Ramos (cell line): ENCODE results near the gene GPR35.

Experiments used
- in situ Hi-C: fragments of 300-500 bp; cut with MboI; formaldehyde crosslinking; loops from one replicate; pipeline ENCODE4 v1.14.3; 2022; ENCODE audit warnings: low sequenced_read_pairs; ENCODE audit not compliant: unreplicated experiment

The GPR35 gene

DNA sequence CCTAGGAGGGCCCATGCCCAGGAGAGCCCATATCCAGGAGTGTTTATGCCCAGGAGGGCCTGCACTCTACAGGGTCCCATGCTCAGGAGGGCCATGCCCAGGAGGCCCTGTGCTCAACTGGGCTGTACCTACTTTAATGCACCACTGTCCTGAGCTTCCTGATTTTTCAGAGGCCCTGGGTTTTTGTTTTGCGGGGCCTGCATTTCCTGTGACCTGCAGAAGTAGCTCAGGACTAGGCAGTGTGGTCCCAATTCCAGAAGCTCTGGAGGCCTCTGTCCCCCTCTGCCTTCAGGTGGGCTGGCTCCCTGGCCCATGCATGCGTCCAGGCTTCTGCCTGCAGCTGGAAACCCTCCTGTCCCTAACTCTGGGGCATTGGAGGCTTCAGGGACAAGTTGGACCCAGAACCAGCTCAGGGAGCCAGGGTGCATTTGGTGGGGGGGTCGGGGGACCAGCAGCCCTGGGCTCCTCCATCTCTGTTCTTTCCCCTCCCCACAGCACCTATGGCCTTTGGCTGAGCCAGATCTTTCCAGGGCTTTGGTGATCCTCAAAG lies 10.8 kb downstream of the GPR35 start:
- in situ Hi-C loops, result no loop called here

DNA sequence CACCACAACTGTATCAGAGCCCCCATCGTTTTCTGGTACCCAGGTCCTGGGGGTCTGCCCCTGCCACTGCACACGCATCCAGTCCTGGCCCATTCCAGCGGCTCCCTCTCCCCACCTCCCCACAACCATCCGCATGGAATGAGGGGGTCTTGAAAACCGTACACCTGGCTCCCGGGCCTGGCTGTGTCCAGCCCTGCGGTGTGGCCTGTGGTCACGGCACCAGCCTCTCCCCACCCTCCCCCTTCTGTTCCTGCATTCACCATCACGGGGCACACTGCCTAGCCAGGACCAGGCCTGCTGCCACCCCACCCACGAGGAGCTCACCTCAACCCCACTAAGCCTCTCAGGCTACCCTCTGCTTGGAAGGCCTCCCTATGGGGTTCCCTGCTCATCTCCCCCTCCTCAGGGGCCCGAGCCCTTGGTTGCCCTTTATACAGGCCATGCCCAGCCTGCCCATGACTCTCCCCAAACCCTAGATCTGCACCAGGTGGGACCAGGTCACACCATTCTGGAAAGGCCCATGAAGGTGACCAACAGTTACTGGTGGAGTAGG lies 11.4 kb downstream of the GPR35 start:
- in situ Hi-C loops, result no loop called here

DNA sequence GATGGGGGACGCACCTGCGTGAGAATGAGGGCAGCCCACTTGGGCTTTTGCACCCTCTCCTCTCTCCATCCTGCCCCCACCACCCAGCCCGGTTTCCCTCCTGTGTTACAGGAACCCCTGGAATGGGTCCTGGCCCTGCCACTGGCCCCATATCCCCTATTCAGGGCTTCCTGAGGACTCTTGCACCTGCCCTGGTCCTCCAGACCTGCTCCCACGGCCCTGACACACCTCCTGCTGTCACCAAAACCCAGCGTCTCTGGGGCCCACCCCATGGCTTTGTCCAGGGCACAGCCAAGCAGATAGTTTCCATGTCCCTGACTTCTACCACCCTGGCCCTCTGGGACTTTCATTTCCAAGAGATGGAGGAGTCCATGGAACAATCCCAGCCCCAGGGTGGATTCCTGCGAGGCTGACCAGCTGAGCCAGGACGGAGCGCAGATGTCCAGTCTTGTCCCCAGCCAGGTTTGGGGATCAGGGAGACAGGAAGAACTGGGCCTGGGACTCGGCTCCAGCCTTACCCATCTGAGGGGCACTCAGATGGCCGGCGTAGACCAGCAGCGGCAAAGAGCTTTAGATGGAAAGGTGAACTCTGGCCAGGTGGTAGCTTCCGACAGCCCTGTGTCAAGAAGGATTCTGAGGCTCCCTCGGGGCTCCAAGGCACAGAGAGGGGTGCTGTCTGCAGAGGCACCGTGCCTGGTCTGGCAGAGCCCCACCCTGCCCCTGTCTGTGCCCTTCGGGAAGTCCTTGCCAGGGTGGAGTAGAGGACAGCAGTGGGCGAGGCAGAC lies 12.0 kb downstream of the GPR35 start:
- in situ Hi-C loops, result no loop called here

DNA sequence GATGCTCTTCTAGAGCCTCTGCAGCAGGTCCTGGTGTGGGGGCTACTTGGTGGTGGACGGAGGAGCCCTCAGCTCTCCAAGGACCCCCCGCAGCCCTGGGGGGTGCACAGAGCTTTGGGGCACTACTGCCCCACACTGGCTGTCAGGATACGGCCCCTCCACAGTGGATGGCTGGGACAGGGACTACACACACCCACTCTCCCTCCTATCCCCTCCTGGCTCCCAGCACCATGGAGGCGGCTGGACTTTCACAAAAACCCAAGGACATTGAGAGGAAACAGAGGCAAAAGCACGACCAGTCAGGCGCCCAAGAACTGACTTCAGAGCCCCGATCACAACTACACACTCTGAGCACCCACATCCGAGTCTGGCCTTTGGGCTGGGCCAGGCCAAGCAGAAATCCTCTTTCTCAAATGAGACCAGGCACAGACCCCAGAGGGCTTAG lies 12.6 kb downstream of the GPR35 start:
- in situ Hi-C loops, result no loop called here

DNA sequence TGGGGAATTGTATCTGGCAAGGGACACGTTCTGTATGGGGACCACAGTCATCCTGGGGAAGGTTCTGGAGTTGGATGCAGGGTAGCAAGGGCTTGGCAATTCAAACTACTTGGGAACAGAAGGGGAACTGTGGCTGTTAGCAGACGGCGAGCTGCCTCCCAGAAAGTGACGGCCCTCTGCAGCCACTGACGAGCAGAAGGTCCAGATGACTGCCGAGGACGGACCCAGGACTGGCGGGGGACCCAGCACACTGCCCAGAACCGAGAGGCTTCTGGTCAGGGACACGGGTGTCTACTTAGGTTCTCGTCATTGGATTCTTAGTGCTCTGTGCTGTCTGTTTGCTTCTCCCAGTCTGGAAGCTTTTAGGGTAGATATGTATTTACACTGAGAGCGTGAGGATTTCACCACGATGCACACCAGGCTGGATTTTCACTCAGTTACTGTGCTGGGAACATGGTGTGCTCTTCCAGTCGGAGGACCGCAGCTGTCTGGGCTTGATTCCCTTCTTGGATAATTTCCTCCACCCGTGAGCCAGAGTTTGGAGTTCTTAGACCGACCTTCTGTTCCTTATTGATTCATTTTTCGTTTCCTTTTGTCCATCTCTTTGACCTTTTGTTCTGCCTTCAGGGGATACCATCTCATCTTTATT lies 13.4 kb downstream of the GPR35 start:
- in situ Hi-C loops, result no loop called here

DNA sequence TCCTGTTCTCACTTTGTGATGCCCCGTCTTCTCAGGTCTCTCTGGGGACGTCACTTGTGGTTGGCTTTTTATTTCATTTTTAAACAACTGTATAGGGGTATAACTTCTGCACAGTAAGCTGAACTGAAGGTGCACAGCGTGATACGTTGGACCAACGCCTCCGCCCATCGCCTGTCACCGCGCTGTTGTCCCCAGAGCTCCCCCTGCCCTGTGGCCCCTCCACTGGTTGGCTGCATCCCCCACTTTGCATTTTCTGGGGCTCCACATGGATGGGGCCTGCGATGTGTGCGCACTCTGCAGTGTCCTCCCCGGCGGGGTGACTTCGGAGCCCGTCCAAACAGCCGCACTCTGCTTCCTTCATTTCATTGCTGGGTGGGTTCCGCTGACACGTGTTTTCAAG lies 14.3 kb downstream of the GPR35 start:
- in situ Hi-C loops, result no loop called here

DNA sequence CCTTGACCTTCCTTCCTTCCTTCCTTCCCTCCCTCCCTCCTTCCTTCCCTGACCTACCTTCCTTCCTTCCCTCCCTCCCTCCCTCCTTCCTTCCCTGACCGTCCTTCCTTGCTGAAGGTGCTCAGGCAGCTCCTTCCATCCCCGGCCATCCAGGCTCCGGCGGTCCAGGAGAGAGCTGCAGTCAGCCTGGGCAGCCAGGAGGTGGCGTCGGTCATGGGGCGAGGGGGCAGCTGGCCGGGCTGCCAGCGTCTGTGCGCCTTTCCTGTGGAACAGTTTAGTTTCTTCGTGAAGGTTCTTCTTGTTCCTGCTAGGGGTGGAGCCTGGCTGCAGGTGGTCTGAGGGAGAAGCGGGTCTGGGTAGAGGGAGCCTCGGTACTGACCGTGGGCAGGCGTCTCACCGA lies 15.7 kb downstream of the GPR35 start:
- in situ Hi-C loops, result no loop called here

DNA sequence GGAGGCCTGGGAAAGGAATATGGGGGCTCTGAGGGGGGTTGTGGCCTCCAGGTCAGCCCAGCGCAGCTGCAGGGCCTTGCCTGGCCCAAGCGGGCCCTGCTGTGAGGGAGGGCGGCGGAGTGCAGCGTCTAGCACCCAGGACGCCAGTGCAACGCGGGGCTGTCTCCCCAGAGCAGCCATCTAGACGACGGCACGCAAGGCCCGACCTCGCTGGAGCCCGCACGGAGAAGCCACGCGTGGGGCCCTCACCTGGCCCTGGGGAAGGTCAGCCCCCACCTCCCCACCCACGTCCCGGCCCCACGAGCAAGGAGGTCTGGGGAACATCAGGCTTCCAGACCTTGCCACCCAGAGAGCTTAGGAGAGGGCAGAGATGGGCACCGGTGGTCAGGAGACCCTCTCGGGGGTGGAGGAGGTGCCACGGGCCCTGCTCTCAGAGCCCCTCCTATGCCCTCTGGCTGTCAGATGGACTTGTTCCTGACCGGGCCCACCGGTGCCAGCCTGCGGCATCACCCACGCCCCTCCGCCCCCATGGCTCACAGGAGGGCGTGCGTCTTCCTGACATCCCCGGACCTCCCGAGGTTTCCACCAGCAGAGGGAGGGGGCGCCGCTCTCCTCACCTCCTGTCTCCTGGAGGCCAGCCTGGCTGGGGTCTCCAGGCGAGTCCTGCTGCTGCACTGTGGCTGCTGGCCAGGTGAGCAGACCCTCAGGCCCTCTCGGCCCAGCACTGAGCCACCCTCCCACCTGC lies 17.0 kb downstream of the GPR35 start:
- in situ Hi-C loops, result no loop called here

DNA sequence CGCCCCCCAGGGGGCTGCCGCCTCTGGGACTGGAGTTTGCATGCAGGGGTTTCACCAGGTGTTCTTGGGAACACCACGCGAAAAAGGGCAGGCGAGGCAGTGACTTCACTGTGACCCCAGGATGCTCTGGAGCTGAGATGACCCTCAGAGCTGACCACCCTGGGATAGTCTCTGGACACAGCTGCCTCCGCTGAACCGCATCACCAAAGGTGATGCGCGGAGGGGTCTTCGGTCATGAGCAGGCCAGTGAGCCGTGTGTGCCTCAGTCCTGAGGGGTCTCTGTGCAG lies 17.5 kb downstream of the GPR35 start:
- in situ Hi-C loops, result no loop called here

DNA sequence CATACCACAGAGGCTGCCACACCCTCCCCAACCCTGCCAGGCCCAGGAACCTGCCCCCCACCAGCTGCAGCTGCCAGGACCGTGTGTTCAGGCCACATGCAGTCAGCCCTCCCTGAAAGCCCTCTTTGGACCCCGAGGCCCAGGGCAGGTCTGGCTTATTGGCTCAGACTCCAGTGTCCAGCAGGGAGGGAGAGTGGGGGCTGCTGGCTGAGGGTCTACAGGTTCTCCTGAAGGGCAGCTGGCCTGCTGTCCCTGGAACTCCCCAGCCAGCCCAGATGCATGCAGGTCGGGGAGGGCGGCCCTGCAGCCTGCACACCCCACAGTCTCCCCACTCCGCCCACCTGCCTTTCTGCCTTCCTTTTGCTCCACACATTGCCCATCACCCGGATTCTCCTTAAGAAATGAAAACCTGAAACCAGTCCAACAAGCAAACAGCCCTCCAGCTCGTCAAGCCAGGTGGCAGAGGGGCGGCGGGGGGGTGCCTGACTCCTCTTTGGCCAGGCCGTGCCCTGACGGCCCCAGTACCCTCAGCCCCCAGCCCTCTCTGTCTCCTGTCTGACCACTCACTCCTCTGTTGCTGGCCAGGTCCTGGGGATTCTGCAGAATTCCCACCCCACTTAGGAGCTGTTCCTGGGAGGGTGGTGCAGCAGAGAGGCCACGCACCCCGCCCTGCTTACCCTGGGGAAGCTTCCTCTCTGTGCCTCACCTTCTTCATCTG lies 18.0 kb downstream of the GPR35 start:
- in situ Hi-C loops, result no loop called here

DNA sequence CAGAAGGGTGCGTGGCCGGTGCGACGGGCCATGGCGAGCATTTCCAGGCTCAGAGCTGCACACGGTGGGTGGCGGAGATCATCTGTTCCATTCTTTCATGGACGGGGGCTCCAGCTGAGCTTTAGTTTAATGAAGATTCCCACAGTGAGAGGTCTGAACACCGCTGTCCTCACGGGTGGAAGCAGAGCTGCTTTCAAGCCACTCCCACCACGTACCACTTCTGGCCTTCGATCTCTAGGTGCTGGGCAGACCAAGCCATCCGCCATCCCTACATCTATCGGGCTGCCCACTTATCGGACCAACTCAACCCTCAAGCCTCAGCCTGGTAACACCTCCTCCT lies 18.5 kb downstream of the GPR35 start:
- in situ Hi-C loops, result no loop called here

DNA sequence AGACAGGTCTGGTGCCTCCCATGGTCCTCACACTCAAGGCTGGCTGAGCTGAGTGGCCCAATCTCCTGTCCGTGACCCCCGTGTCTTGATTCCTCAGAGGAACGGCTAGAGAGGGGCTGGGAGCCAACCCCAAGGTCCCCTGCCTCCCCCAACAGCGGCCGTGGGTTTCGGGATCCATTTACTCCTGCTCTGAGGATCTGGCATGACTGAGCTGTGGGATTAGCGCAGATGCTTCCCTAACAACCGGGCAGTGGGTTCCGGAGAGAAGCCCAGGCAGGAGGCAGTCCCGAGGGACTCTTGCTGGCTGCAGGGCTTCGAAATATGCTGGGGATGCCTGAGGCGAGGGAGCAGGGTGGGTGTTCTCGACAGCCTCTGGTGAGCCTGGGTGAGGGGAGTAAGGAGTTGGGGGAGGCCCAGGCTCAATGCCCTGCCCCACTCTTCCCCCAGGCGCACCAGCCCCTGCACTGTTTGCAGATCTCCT lies 18.9 kb downstream of the GPR35 start:
- in situ Hi-C loops, result no loop called here

DNA sequence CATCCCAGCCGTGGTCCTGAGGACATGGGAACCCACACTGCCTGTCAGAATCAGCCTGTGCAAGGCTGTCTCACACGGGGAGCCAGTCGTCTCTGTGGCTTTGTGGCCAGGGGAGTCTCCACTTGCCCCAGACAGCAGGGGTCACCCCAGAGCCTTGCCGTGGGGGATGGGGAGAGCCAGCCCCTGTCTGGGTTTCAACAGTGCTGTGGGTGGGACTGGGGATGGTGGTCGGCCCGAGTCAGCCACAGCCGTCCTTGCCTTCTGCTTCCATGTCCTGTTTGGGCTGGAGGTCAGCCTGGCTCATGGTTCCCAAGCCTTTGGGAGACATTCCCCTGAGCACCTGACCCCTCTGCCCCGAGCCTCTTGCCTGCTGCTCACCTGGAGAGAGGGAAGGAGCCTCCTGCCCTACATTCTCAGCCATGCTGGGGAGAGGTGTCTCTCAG lies 19.6 kb downstream of the GPR35 start:
- in situ Hi-C loops, result no loop called here

DNA sequence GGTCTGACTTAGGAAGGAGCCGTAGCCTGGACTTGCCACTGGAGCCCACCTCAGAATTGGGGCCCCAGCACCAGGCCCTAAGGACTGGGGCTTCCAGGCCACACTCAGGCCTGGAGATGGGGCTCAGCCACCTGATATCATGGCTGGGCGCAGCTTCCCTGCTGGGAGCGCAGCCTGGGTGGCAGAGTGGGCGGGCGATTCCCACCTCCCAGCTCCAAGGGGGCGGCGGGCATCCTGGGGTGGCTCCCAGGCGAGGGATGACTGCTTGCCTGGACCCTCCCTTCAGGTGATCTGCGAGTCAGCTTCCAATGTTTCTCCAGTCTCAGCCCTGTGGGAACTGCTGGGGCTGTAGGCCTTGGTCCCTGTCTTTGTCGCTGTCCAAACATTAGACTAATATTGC lies 20.1 kb downstream of the GPR35 start:
- in situ Hi-C loops, result no loop called here

DNA sequence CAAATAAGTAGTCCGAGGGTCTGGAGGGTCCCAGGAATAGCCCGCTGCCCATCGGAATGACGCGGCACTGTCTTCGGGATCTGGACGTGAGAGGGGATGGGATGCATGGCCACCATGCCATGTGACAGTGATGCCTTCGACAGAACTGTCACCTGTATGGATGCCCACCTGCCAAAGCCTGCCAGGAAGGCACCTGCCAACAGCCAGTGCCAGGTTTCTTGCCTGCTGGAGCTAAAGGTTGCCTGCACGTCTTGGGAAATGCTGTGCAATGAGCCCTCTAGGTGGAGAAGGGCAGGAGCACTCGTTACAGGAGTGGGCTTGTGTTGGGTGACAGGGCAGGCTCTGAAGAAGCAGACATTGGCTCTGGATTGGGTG lies 20.5 kb downstream of the GPR35 start:
- in situ Hi-C loops, result no loop called here

DNA sequence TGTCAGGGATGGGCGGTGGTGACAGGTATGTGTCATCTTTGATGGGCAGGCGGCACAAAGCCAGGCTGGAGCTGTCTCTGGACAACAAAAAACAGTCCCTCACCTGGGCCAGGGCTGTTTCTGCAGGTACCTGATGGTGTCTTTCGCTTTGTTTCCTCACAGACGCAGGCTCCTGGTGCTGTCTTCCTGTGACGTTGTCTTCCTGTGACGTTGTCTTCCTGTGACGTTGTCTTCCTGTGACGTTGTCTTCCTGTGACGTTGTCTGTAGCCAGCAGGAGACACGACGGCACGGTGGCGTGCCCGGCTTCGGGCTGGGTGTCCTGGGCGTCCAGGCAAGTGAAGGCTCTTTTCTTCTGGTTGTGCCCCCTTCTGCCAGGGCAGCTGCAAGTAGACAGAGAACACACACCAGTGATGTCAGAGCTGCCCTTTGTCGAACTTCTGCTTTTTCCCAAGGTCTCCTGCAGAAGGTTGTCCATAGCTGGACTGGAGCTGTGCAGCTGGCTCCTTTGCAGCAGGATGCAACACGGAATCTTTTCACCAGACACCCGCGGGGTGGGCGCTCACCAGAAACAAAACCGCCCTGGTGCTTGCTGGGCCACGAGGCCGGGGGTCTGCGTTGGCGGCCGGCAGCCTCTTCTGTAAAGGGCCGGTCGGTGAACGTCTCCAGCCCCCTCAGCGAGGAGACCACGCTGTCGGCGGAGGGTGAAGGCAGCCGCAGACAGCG lies 21.1 kb downstream of the GPR35 start:
- in situ Hi-C loops, result no loop called here

DNA sequence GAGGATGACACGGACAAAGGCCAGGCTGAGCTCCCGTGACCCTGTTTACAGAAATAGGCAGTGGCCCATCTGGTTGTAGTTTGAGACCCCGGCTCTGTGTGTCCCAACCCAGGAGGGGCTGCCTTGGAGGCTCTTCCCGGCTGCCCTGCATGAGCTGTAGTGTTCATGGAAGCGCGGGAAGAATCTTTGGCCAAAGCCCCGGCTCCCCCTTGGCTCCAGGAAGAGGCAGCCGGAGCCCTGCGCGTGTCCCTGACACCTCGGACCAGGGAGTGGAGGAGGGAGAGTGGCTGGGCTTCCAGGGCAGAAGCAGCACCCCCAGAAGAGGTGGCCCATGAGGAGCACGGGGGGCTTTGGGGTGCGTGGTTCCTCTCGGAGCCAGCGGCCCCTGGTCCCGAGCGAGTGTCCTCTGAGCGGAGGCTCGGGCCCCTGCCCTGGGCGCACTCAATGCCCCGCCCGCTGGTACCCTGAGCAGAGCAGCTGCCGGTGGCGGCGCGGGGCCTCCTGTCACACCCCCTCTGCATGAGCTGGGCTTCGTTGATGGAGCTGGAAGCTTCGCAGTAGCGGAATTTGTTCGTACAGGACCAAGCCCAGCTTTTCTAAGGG lies 21.7 kb downstream of the GPR35 start:
- in situ Hi-C loops, result no loop called here

DNA sequence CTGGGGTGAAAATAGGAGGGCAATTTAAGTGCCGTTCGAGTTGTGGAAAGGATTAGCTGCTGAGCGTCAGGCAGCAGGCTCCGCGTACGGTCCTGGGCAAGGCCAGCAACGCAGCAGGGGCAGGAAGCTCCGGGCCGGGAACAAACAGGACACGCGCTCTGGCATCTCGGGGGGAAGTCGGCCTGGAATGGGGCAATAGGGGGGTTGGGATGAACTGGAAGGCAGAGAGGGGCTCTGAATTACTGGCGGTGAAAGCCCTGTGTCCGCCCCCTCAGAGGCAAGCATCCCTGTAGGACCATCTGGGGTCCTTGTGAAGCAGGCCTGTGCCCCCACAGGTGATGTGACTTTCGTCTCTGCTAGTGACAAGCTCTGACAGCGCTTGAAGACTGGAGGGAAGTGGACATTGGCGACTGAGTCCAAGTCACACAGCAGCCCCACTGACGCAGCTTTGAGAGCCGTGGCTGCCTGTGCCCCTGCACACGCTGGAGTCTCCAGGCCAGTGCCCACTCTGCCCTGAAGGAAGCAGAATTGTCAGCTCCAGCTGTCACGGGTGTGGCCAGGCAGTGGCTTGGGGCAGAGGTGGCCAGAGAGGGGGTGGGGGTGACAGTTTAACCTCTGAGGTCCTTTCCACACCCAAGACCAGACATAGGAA lies 22.3 kb downstream of the GPR35 start:
- in situ Hi-C loops, result no loop called here

DNA sequence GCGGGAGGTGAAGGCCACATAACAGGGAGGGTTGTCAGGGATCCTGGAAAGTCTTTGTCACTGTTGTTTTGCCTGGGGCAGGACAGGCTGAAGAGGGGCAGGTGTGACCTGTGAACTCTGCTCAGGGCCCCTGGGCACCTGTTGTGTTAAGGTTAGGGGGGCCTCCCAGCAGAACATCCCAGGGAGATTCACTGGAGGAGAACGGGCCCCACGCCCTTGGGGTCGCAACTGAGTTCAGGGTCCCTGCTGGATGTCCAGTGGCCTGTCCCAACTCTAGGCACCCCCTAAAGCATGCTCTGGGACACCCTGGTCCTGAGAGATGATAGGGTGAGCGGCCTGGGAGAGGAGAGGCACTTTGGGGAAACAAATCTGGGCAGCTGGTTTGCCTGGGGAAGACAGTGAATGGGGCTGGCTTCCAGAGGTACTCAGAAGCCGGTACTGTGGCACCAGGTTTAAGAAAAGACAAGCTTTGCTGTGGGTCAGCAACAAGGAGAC lies 22.9 kb downstream of the GPR35 start:
- in situ Hi-C loops, result no loop called here
